K562 (cell line): Measurements from ENCODE around the gene SACM1L. TPM values are rescaled to one million over a fixed set of nuclear protein-coding genes. Genes with fewer than 3 reads are reported as not detected.
A peak's percentile ranks its signal among the peaks of the same experiment; 100 is the strongest.

Experiments used
- ATAC-seq: fragments of 200-7000 bp; cut with Tn5 transposase; 3 replicates; pipeline ENCODE4 v1.9.1; 2020; ENCODE audit warnings: moderate library complexity
- BruUV-seq: library from RNA; stranded (reverse); fragments of 400-500 nt; replicated peaks from 2 replicates; lab custom pipeline; 2021; lab: Mats Ljungman, UMichigan
- CTCF ChIA-PET: fragments of 300-600 bp; formaldehyde crosslinking; extraction: SDS; loops from one replicate; lab custom pipeline; 2021; ENCODE audit warnings: low intra/inter-chr PET ratio; lab: Yijun Ruan, JAX
- POLR2A ChIA-PET: fragments of 300-600, 350-650 bp; sonication (Branson Sonifier 250); formaldehyde crosslinking; extraction: SDS; loops from one replicate; lab custom pipeline; 2021; ENCODE audit warnings: antibody characterized with exemption, inconsistent platforms; lab: Yijun Ruan, JAX
- DNase-seq, 4 experiments: peaks; one replicate each; pipeline versions ENCODE4 v3.0.0 to v3.0.0-alpha.2; 2011 to 2018; ENCODE audit warnings: low spot score in 3 of 4, mixed read lengths in 3 of 4; ENCODE audit errors: extremely low read depth in 1 of 4
- FAIRE-seq: peaks from 2 replicates; lab custom pipeline; 2011; peaks lifted over from hg19 to GRCh38; lab: Jason Lieb, UNC
- H2AFZ ChIP-seq: 2 replicates; pipeline ENCODE4 v1.6.0; 2011; ENCODE audit warnings: low read depth, low read length, control low read depth, inconsistent platforms
- H3K27ac ChIP-seq: fragments of 200-600 bp; 3 replicates; pipeline ENCODE4 v1.8.0; 2011; ENCODE audit warnings: low read depth, mild to moderate bottlenecking, control low read depth, inconsistent platforms, low read length, moderate library complexity, mixed read lengths; ENCODE audit errors: extremely low read depth
- H3K27me3 ChIP-seq, 2 experiments: fragments of 300-600 bp in 1 of 2; 2 replicates in 1 of 2; 3 replicates in 1 of 2; pipeline versions ENCODE4 v1.6.0 to v1.8.0; 2011; ENCODE audit warnings: inconsistent platforms in 2 of 2, low read length in 2 of 2, mild to moderate bottlenecking in 1 of 2, mixed read lengths in 1 of 2, moderate library complexity in 1 of 2; ENCODE audit not compliant: control insufficient read depth in 2 of 2, insufficient read depth in 2 of 2
- H3K36me3 ChIP-seq: fragments of 300-600 bp; 3 replicates; pipeline ENCODE4 v1.8.0; 2011; ENCODE audit warnings: mild to moderate bottlenecking, low read length, inconsistent platforms; ENCODE audit not compliant: control insufficient read depth, insufficient read depth
- H3K4me1 ChIP-seq, 2 experiments: fragments of 200-600 bp in 1 of 2; replicated peaks in 1 of 2; 2 replicates in 1 of 2; 3 replicates in 1 of 2; pipeline versions ENCODE4 v1.5.1 to v1.8.0; 2011; ENCODE audit warnings: inconsistent platforms in 2 of 2, low read length in 2 of 2, mild to moderate bottlenecking in 1 of 2, mixed read lengths in 1 of 2, moderate library complexity in 1 of 2; ENCODE audit not compliant: control insufficient read depth in 2 of 2, insufficient read depth in 2 of 2
- H3K4me2 ChIP-seq: 2 replicates; pipeline ENCODE4 v1.6.1; 2011; ENCODE audit warnings: low read length, control low read depth, inconsistent platforms, mixed read lengths; ENCODE audit not compliant: insufficient read depth
- H3K4me3 ChIP-seq: fragments of 200-600 bp; sonication (generic), shearing (Covaris generic); 2 replicates; pipeline ENCODE4 v1.5.1; 2016; ENCODE audit warnings: control low read depth, inconsistent platforms
- H3K79me2 ChIP-seq: fragments of 200-600 bp; 3 replicates; pipeline ENCODE4 v1.8.0; 2011; ENCODE audit warnings: low read length, inconsistent platforms; ENCODE audit not compliant: control insufficient read depth, insufficient read depth
- H3K9ac ChIP-seq, 2 experiments: 2 replicates each; pipeline versions ENCODE4 v1.6.0 to v1.6.1; 2011; ENCODE audit warnings: low read depth in 2 of 2, low read length in 2 of 2, control low read depth in 1 of 2, inconsistent platforms in 1 of 2, mild to moderate bottlenecking in 1 of 2, mixed read lengths in 1 of 2; ENCODE audit not compliant: insufficient read depth in 1 of 2
- H3K9me1 ChIP-seq: one replicate; pipeline ENCODE4 v1.6.0; 2011; ENCODE audit warnings: inconsistent platforms, mild to moderate bottlenecking, low read length, moderate library complexity; ENCODE audit not compliant: control insufficient read depth, insufficient read depth
- H3K9me3 ChIP-seq: replicated peaks from 2 replicates; pipeline ENCODE4 v1.5.1; 2011; ENCODE audit warnings: low read depth, low read length, inconsistent platforms; ENCODE audit not compliant: control insufficient read depth, insufficient read depth
- H4K20me1 ChIP-seq: replicated peaks from 2 replicates; pipeline ENCODE4 v1.6.1; 2011; ENCODE audit warnings: low read length, inconsistent platforms, mixed read lengths; ENCODE audit not compliant: control insufficient read depth, insufficient read depth
- BCL6 ChIP-seq: fragments of 250-450 bp; sonication (Bioruptor Pico); IDR thresholded peaks from 2 replicates; pipeline ENCODE4 v1.4.0; 2020
- BRF1 ChIP-seq: IDR thresholded peaks from 3 replicates; pipeline ENCODE4 v1.6.1; 2011; ENCODE audit warnings: borderline replicate concordance, mild to moderate bottlenecking; ENCODE audit not compliant: insufficient read length; ENCODE audit errors: extremely low read depth
- DNMT1 ChIP-seq: fragments of 450-650 bp; IDR thresholded peaks from 2 replicates; pipeline ENCODE4 v1.6.1; 2016; ENCODE audit warnings: antibody characterized with exemption, mild to moderate bottlenecking
- FOXP1 ChIP-seq: sonication (generic); formaldehyde crosslinking; IDR thresholded peaks from 2 replicates; pipeline ENCODE4 v1.8.0; 2022; ENCODE audit warnings: mild to moderate bottlenecking, missing genetic modification reagents
- GATA2 ChIP-seq: sonication (generic); formaldehyde crosslinking; IDR thresholded peaks from 2 replicates; pipeline ENCODE4 v1.4.0; 2020; ENCODE audit warnings: mild to moderate bottlenecking, missing genetic modification reagents
- MBD1 ChIP-seq: fragments of 250-450 bp; sonication (Bioruptor Pico); IDR thresholded peaks from 2 replicates; pipeline ENCODE4 v1.8.0; 2022; ENCODE audit warnings: inconsistent platforms
- MYBL2 ChIP-seq, 2 experiments: fragments of 450-650 bp in 1 of 2; sonication (generic) in 1 of 2; formaldehyde crosslinking in 1 of 2; IDR thresholded peaks; 2 replicates each; pipeline versions ENCODE4 v1.6.1 to v1.8.1; 2017 to 2022; ENCODE audit warnings: borderline replicate concordance in 1 of 2, inconsistent platforms in 1 of 2, low read depth in 1 of 2, mild to moderate bottlenecking in 1 of 2, missing genetic modification reagents in 1 of 2, moderate library complexity in 1 of 2
- THRAP3 ChIP-seq: fragments of 450-650 bp; IDR thresholded peaks from 2 replicates; pipeline ENCODE4 v1.6.1; 2016; ENCODE audit warnings: mild to moderate bottlenecking, inconsistent platforms, borderline replicate concordance
- YBX1 ChIP-seq: fragments of 450-650 bp; IDR thresholded peaks from 2 replicates; pipeline ENCODE4 v1.7.1; 2016; ENCODE audit warnings: mild to moderate bottlenecking
- ZNF140 ChIP-seq: fragments of 250-450 bp; sonication (Bioruptor Pico); IDR thresholded peaks from 2 replicates; pipeline ENCODE4 v1.8.0; 2021; ENCODE audit warnings: moderate library complexity, mild to moderate bottlenecking, inconsistent platforms
- ZNF764 ChIP-seq: fragments of 250-450 bp; sonication (Bioruptor Pico); IDR thresholded peaks from 2 replicates; pipeline ENCODE4 v1.4.0; 2020; ENCODE audit warnings: low read depth, mild to moderate bottlenecking, moderate library complexity
- WGBS: fragments of 100-300 bp; shearing (Covaris generic); methylation state at CpG from one replicate; pipeline ENCODE4 v1.1.6; 2016; ENCODE audit warnings: low coverage, mixed read lengths; ENCODE audit not compliant: insufficient coverage; ENCODE audit errors: missing lambda C conversion rate; 5-methylcytosine and 5-hydroxymethylcytosine counted together
- in situ Hi-C: fragments of 300-500 bp; cut with MboI; formaldehyde crosslinking; loops from 4 replicates; pipeline ENCODE4 v1.15.0; 2018; ENCODE audit warnings: inconsistent platforms, mixed read lengths
- intact Hi-C: fragments of 100-400 bp; cut with micrococcal nuclease; formaldehyde crosslinking; loops from 2 replicates; pipeline ENCODE4 v1.14.2; 2022
- polyA plus RNA-seq, 8 experiments: library from polyadenylated mRNA; depleted of rRNA in 4 of 8; stranded (reverse) in 5 of 8; unstranded in 3 of 8; fragments of >200 nt; fragmentation: Nextera tagmentation in 2 of 8; fragmentation: Illumina TruSeq in 1 of 8; extraction: Ambion mirVana in 2 of 8; extraction: Trizol in 1 of 8; gene quantifications; 2 replicates each; pipeline versions ENCODE4 v1.2.1 to v1.2.3, GENCODE V29; 2011 to 2014; ENCODE audit warnings: inconsistent platforms in 1 of 8, missing spikeins in 1 of 8
- total RNA-seq, 7 experiments: library from RNA; depleted of rRNA in 6 of 7; stranded (reverse); fragments of >200 nt in 6 of 7; fragmentation: Illumina TruSeq in 2 of 7; extraction: Trizol in 2 of 7; gene quantifications; 2 replicates each; pipeline versions ENCODE4 v1.2.1 to v1.2.3, GENCODE V29; 2011 to 2021; ENCODE audit warnings: low replicate concordance in 1 of 7

The SACM1L gene
- total and polyA plus RNA-seq, 9 of the 15 experiments (the other 6 are each of a cell fraction or from before 2014, with no cell fraction given), result 25.7 to 67.2 (median 40.3) TPM

GRCh38 chr3:45729614-45730013 is 40.4 kb downstream of the SACM1L start:
- peaks cover 63% of the 10 kb centered on the region for H3K36me3 ChIP-seq
- 96% methylated on average over 2 of the region's 2 CpGs for WGBS
- ChIA-PET CTCF (no interaction called here), POLR2A (interaction anchor here (0.7 kb wide), 2 partner anchors 19 to 1139 kb away, joined by 3 to 5 read pairs; no protein-coding TSS in a partner anchor)
- DNase-seq (no peak), ATAC-seq (no peak), FAIRE-seq (no peak)
- intact Hi-C loops, result no loop called here
- in situ Hi-C loops, result no loop called here
- H3K9ac ChIP-seq, result no peak overlapping the region
- H3K27ac ChIP-seq, result no peak overlapping the region
- no peak overlapping the region for H2AFZ ChIP-seq
- H3K4me1 ChIP-seq, result no peaks in the 10 kb centered on the region
- H3K4me3 ChIP-seq, result no peak overlapping the region
- peaks cover 12% of the 10 kb centered on the region; the same call in 2 of the 3 replicates for H3K79me2 ChIP-seq
- no peaks in the 10 kb centered on the region for H3K27me3 ChIP-seq
- H3K4me2 ChIP-seq, result no peak overlapping the region
- BruUV-seq, result no TSS peak
- no peaks in the 10 kb centered on the region for H3K9me3 ChIP-seq
- TF ChIP-seq BCL6 (CRISPR knock-in tag), result no peak
- TF ChIP-seq THRAP3, result 0 out of 2 replicates have a peak, but pooled peaks have one; percentile 31
- no peaks in the 10 kb centered on the region for H4K20me1 ChIP-seq
- no peaks in the 10 kb centered on the region for H3K9me1 ChIP-seq

GRCh38 chr3:45730409-45731154 is 41.4 kb downstream of the SACM1L start:
- in situ Hi-C loops, result no loop called here
- no peak overlapping the region for H3K27ac ChIP-seq
- H2AFZ ChIP-seq, result no peak overlapping the region
- intact Hi-C loops, result no loop called here
- H3K27me3 ChIP-seq, result no peaks in the 10 kb centered on the region
- H3K4me3 ChIP-seq, result no peak overlapping the region
- ChIA-PET POLR2A (interaction anchor here (0.6 kb wide), 2 partner anchors 13 to 338 kb away, joined by 3 read pairs; no protein-coding TSS in a partner anchor), CTCF (no interaction called here)
- no peaks in the 10 kb centered on the region for H4K20me1 ChIP-seq
- WGBS, result 74% methylated on average over 4 of the region's 4 CpGs
- no peaks in the 10 kb centered on the region for H3K9me3 ChIP-seq
- H3K4me2 ChIP-seq, result no peak overlapping the region
- H3K79me2 ChIP-seq, result peaks cover 12% of the 10 kb centered on the region; the same call in 2 of the 3 replicates
- no peak for DNase-seq
- H3K36me3 ChIP-seq, result peaks cover 68% of the 10 kb centered on the region
- no TSS peak for BruUV-seq
- no peak overlapping the region for H3K9ac ChIP-seq
- no peak for ATAC-seq
- FAIRE-seq, result no peak
- H3K9me1 ChIP-seq, result no peaks in the 10 kb centered on the region
- H3K4me1 ChIP-seq, result no peaks in the 10 kb centered on the region
- TF ChIP-seq GATA2 (CRISPR knock-in tag) (no peak), BCL6 (CRISPR knock-in tag) (no peak), DNMT1 (no peak), ZNF140 (CRISPR knock-in tag) (no peak), MBD1 (CRISPR knock-in tag) (no peak), ZNF764 (CRISPR knock-in tag) (no peak), YBX1 (no peak), MYBL2 (IDR thresholded peaks at IDR 0.05; ENCODE audit: low read depth) (no peak), MYBL2 (CRISPR knock-in tag; IDR thresholded peaks at IDR 0.05; ENCODE audit: borderline replicate concordance) (no peak), BRF1 (no peak), FOXP1 (CRISPR knock-in tag) (no peak)
